ENCODE measurements around the gene COPS6.
"Not testable (repeated sequence)": the region's sequence is repeated elsewhere in the genome, so short reads cannot be mapped to it uniquely, and the experiment has no call there.

Gene COPS6

DNA sequence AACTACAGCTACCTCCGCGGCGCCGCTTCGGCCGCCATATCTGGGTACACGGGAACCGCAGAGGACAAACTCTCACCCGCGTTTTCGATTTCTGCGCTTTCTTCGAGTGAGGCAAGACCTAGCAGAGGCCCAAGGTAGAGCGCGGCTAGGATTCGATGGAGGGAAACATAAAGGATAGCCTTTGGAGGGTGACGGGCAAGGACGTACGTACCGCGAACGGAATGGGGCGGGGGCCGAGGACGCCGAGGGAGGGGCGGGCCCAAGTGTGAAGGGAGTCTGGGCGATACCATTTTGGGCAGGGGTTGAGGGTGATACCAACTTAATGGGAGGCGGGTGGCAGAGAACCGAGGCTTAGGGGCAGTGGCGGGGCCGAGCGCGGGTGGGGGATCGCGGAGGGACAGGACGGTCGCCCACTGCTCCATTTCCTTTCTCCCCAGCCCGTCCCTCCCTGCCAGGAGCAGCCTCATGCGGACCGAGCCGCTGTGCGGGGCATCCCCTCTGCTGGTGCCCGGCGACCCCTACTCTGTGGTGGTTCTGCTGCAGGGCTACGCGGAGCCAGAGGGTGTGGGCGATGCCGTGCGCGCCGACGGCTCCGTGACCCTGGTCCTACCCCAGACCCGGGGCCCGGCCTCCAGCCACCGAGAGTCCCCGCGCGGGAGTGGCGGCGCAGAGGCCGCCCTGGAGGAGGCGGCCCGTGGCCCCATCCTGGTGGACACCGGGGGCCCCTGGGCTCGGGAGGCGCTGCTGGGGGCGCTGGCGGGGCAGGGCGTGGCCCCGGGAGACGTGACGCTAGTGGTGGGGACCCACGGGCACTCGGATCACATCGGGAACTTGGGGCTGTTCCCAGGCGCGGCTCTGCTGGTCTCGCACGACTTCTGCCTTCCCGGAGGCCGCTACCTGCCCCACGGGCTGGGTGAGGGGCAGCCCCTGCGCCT lies 38.4 kb downstream of the COPS6 start, which contains the start of gene MBLAC1:
MBLAC1 (plus strand) TSS at position 37 of the 935 bp plus-strand sequence; CDS start at position 466, 429 bp downstream.
- DNase-seq (ENCODE audit: low read depth) = peak; percentile 96
- H3K4me3 ChIP-seq (ENCODE audit: low read depth, low read length) = peak within 1 kb of the TSS; percentile 92
- TF ChIP-seq, protein P1, sequence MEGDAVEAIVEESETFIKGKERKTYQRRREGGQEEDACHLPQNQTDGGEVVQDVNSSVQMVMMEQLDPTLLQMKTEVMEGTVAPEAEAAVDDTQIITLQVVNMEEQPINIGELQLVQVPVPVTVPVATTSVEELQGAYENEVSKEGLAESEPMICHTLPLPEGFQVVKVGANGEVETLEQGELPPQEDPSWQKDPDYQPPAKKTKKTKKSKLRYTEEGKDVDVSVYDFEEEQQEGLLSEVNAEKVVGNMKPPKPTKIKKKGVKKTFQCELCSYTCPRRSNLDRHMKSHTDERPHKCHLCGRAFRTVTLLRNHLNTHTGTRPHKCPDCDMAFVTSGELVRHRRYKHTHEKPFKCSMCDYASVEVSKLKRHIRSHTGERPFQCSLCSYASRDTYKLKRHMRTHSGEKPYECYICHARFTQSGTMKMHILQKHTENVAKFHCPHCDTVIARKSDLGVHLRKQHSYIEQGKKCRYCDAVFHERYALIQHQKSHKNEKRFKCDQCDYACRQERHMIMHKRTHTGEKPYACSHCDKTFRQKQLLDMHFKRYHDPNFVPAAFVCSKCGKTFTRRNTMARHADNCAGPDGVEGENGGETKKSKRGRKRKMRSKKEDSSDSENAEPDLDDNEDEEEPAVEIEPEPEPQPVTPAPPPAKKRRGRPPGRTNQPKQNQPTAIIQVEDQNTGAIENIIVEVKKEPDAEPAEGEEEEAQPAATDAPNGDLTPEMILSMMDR (conservative IDR thresholded peaks at IDR 0.05; ENCODE audit: low read depth, low read length) = no peak

- peak overlapping the region; percentile 92 for H3K4me3 ChIP-seq (ENCODE audit: low read depth, low read length)
- DNase-seq (ENCODE audit: low read depth) = peak; percentile 39
- TF ChIP-seq, protein P1 (conservative IDR thresholded peaks at IDR 0.05; ENCODE audit: low read depth, low read length) = no peak
These were observed 39.3 kb downstream of the COPS6 start for GRCh38 chr7:100127866-100128636.

DNA sequence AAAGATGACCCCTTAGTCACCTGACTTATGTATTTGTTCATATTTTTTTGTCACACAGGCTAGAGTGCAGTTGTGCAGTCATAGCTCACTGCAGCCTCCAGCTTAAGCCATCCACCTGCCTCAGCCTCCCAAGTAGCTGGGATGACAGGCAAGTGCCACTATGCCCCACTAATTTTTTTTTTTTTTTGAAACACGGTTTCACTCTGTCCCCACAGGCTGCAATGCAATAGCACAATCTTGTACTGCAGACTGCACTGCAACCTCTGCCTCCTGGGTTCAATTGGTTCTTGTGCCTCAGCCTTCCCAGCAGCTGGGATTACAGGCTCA lies 39.8 kb downstream of the COPS6 start:
- H3K4me3 ChIP-seq (ENCODE audit: low read depth, low read length) = no peak overlapping the region
- TF ChIP-seq, protein P1 (conservative IDR thresholded peaks at IDR 0.05; ENCODE audit: low read depth, low read length) = no peak
- DNase-seq (ENCODE audit: low read depth) = no peak

GRCh38 chr7:100130220-100130607 lies 41.4 kb downstream of the COPS6 start:
- DNase-seq (ENCODE audit: low read depth); H3K4me3 ChIP-seq (ENCODE audit: low read depth, low read length): not testable (repeated sequence)

DNA sequence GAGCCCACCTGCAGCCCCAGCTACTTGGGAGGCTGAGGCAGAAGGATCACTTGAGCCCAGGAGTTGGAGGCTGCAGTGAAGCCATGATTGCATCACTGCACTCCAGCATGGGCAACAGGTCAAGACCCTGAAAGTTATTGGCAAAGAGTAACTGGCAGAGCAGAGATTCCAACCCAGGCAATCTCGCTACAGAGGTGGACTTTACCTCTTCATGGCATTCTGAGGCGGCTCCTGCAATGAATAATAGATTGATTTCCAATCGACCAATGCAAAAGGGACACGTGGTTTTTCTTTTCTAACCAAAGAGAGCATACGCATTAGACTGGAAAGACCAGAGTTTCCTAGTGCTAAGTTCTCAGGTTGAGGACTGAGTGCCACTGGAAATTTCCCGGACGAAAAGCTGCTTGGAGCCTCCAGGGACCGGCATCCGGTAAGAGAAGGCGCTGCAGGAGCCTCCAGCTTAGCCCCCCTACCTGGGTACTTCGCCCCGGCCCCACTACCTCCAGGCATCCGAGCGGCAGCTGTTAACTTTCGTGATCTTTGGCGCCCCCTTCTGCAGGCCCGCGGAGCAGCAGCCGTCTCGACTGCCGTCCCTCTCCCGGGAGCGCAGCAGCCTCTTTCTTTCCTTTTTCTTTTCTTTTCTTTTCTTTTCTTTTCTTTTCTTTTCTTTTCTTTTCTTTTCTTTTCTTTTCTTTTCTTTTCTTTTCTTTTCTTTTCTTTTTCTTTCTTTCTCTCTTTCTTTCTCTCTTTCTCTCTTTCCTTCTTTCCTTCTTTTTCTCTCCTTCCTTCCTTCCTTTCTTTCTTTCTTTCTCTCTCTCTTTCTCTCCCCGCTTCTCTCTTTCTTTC lies 42.1 kb downstream of the COPS6 start:
- peak overlapping the region; percentile 35 for H3K4me3 ChIP-seq (ENCODE audit: low read depth, low read length)
- DNase-seq (ENCODE audit: low read depth) = peak; percentile 61
- TF ChIP-seq, protein P1 (conservative IDR thresholded peaks at IDR 0.05; ENCODE audit: low read depth, low read length) = peak; percentile 79

DNA sequence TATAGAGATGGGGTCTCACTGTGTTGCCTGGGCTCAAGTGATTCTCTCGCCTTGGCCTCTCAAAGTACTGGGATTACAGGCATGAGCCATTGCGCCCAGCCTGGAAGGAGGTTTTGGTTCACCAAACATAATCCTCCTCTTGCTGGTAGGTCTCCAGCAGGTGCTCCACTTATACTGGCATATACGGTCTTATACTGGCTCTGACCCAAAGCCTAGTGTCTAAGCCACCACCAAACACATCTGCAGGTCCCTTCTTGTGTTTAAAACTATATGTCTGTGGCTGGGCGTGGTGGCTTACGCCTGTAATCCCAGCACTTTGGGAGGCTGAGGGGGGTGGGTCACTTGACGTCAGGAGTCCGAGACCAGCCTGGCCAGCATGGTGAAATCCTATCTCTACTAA lies 43.4 kb downstream of the COPS6 start:
- DNase-seq (ENCODE audit: low read depth) = no peak
- H3K4me3 ChIP-seq (ENCODE audit: low read depth, low read length) = no peak overlapping the region
- TF ChIP-seq, protein P1 (conservative IDR thresholded peaks at IDR 0.05; ENCODE audit: low read depth, low read length) = no peak
